ENCODE measurements around the gene NAALADL2.
"Not testable (repeated sequence)": the region's sequence is repeated elsewhere in the genome, so short reads cannot be mapped to it uniquely, and the experiment has no call there.

- not testable (repeated sequence) for TF ChIP-seq CTCF (IDR thresholded peaks at IDR 0.05); EZH2 (IDR thresholded peaks at IDR 0.05; ENCODE audit: borderline replicate concordance, insufficient read depth, low read depth, low read length, poor library complexity, severe bottlenecking)
Observed at GRCh38 chr3:175132706-175133105, 273.6 kb downstream of the NAALADL2 start.

Data from B cell (primary cell).